GM18867 (cell line): ENCODE data around the gene TALDO1.

Experiments
- ATAC-seq: cut with Tn5 transposase; IDR thresholded peaks from one replicate; pipeline ENCODE4 v1.9.1; 2021; ENCODE audit warnings: mild to moderate bottlenecking, moderate library complexity; ENCODE audit not compliant: unreplicated experiment

Gene TALDO1

DNA sequence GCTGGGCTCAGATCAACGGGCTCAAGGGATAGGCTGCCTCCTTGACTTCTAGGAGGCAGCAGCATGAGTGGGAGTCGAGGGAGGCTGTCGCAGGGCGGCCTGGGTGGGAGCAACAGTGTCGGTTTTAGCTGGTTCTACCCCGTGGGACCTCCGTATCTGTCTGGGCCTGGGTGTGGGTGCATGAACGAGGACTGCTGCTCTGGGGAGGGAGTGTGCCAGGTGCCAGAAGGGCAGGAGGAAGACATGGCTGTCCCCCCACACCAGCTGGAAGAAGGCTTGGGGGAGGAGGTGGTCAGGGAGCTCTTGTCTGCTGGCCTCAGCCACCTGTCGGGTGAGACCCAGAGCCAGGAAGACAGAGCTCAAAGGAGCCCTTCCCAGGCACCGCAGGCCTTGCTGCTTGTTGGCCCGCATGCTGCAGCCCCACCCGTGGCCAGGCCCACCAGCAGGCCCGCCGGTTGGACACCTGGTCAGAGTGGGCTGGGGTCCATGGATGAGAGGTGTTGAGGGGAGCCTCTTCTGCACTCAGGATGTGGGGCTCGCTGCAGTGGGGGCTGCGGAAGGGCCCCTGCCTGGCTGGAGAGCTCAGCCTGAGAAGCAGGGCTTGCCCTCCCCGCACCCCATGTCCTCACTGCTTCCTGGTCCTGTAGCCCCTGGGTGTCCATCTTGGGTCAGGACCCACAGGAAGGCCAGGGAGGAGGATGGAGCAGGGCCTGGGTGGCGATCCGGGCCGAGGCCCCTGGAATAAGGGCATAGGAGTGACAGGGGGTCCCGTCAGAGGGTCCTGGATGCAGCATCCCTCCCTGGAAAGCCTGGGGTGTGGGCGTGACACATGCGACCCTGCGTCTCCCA is 39.2 kb downstream of the TALDO1 start:
- ATAC-seq, result no peak

DNA sequence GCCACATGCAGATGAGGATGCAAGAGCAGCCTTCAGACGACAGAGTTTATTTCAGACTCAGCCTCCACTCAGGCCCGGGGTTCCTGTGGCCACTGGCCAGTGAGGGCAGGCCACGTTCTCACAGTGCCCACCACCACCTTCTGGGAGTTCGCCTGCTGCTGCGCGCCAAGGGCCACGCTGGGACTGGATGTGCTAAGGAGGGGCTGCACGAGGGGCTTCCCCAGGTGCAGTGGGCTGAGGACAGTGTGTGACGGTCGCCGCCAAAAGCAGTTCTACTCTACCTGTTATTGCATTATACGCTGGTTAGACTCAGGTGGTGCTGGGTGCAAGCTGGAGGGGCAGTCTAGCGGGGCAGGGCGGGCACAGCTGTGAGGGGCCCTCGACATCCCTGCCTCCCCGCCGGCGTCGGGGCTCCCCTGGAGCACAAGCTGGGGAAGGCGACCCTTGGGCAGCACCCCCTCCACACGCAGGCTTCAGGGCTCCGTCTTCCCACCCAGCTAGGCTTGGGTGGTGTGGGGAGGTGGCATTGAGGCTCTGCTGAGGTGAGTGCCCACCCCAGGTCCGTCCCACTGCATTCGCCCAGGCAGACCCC is 39.9 kb downstream of the TALDO1 start:
- no peak for ATAC-seq

DNA sequence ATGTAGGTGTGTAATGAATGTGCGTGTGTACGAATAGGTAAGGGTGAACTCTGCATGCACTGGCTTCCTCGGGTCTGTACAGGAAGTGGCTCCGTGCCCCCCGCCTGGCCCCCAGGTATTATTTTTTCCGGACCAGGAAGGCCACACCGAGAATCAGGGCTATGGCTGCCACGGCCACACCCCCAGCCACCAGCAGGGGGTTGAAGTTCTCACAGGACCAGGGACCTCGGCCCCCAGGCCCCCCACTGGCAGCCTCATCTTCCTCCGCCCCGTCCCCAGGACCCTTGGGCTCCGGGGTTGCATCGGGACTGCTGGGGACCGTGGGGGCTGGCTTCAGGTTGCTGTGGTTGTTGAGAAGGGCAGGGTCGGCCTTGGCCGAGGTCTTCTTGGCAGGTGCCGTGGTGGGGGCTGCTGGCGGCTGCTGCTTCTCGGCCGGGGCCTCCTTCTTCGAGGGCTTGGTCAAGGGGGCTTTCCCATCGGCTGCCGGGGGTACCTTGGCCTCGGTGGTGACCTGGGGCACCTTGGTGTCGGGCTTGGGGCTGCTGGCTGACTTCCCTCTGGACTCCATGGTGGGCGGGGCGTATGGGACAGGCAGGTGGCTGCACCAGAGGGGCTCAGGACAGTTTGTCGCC is 40.9 kb downstream of the TALDO1 start:
- no peak for ATAC-seq

DNA sequence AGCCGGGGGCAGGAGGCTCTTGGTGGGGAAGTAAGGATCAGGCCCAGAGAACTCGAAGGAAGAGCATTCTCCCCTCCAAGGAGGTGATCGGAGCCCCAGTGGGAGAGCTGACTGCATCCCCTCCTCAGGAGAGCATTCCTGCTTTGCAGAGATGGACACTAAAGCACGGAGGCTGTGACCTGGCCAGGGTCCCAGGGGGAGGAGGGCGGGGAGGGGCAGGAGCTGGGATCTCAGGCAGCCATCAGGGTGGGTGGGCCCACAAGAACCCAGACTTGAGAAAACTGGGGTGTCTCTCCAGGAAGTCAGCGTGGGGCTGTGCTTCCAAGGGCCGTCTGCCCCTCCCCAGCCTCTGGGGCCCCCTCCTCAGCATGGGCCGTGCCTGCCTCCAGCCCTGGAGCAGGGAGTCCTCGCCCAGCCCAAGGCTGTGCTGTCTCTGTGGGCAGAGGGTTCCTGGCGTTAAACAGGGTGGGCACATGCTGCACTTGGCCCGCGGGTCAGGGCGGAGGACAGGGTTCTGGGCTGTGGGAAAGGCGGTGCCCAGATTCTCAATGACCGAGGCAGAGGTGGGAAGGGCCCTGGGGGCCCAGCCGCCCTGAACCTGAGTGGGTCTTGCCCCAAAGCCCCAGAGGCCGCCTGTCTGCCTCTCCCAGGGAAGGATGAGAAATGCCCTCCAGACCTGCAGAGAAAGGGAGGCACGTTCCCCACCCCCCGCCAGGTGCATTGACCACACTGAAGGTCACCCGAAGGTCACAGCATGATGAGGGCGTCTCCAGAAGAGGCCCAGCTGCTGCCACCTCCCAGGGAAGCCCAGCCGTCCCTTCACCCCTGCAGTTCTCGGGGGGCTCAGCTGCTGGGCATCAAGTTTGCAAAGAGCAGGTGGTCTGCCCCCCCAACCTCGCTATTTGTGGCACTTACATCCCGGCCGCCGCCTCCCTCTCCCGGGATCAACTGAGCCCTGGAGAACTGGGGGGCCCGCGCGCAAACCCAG is 42.0 kb downstream of the TALDO1 start:
- no peak for ATAC-seq

DNA sequence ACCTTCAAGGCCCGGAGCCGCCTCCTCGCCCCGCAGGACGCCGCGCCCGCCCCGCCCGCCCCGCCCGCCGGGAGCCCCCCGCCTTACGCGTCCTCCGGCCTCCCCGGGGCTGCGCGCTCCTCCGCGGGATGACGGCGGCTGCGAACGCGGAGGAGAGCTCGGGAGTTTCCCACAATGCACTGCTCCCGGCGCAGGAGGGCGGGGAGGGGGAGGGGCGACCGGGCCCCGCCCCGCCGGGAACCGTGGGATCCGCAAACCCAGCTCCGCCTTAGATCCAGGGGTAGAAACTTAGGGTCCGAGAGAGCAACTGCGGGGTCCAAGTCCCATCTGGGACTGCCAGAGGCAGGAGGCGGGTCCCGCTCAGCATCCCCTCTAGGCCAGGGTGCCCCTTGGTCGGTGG is 42.7 kb downstream of the TALDO1 start, which contains the start of gene CEND1:
Gene CEND1 (minus strand): TSS at position 148 of the 400 bp plus-strand sequence. CDS start 1,514 bp downstream, outside the sequence.
- no peak for ATAC-seq

DNA sequence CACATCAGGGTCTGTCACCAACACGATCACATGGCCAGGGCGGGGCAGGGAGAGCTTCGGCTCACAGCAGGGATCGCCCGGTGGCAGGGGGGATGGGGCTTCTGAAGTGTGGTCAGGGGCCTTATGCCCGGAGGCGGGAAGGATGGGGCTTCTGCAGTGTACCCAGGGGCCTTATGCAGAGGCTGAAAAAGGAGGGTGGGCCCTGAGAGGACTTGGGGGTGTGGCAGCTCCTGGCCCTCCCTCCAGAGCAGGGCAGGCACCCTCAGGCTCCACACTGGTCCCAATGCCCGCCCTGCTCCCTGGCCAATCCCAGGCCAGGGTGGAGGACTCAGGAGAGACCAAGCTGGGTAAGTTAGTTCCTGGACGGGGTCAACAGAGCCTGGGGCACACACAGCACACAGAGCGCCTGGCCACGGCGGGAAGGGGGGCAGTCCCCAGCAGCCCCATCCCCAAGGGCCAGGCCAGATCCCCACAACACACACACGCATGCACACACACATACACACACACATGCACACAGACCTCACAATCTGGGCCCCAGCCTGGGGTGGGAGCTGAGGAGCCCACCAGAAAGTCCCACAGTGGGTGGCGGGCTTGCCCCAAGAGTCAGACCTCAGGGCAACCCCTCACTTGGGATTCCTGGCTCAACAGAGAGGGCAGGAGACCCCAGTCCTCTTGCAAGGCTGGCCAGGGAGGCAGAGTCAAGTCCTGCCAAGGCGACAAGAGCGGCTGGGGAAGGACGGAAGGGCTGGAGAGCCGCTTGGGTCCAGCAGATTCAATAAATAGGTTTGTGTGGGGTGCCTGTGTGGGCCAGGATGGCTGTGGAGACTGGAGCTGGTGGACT is 43.7 kb downstream of the TALDO1 start:
- ATAC-seq, result no peak

DNA sequence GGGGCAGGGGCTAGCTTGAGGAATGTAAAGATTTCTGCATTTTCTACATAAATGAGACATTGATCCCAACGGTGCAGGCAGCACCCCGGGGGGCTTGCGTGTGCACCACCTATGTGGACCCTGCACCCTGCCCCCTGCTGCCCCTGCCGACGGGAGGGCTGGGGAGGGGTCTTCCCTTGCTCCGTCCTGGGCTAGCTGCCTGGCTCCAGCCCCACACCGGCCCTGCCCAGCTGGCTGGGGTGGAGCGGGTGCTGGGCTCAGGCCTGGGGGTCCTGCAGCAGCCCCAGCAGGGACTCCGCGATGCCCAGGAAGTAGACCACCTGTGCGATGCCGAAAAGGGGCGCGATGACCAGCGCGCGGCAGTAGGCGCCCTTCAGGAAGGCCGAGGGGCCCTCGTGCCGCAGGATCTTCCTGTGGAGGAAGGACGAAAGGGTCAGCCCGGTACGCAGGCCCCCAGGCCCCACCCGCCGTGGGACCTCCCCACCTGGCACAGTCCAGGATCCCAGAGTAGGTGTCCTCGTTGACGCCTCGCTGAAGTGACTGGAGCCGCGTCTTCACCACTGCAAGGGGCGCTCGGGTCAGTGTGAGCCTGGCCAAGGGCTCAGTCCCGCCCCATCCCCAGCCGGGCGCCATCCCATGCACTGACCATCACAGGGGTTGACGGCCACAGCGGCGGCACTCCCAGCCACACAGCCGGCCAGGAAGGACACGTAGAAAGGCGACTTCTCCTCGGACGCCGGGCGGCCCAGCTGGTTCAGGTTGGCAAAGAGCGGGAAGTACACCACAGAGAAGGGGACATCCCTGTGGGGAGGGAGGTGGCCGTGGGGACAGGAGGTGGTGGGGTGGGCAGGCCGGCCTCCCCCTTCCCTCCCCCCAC is 44.6 kb downstream of the TALDO1 start:
- no peak for ATAC-seq

DNA sequence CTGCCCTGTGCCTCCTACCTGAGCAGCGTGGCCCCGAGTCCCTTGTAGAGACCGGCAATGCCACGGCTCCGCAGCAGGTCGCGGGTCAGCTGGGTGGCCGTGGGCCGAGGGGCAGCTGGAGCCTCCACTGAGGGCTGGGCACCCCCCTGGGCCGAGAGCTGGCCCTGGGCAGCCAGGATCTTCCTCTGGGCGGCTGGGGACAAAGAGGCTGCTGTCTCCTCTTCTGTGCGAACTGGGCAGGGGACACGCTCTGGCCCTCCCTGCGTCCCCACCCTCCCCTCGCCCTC is 45.2 kb downstream of the TALDO1 start:
- no peak for ATAC-seq

DNA sequence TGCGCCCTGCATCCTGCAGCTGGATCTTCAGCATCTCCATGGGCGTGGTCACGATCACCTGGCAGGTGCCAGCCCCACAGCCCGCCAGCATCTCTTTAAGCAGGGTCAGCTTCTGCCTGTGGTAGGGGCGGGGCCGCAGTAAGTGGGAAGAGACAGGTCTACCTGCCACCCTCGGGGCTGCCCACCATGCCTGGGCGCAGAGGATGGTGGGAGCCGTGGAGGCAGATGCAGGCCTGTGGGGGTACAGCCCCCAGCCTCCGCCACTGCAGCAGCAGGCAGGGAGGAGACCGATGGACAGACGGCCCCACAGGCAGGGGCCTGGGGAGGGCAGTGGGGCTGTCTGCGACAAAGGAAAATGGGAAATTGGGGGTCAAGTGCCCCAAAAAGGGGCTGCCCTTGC is 45.6 kb downstream of the TALDO1 start:
- ATAC-seq, result no peak

DNA sequence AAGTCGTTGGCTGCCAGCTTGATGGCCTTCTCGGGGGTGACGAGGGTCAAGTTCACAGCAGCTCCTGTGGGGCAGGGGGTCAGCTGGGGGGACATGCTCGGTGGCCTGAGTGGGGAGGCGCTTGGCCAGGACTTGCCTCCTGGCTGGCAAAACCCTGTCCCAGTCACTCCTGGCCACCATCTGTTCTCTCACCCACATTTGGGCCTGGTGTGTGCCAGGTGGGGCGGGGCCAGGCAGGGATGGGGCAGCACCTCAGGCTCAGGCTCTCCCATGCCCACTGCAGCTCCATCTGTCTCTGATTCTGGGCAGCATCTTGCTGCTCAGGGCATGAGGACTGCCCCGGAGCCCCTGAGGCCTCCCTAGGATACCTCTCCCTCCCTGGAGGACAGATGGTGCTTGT is 46.3 kb downstream of the TALDO1 start:
- ATAC-seq, result no peak

DNA sequence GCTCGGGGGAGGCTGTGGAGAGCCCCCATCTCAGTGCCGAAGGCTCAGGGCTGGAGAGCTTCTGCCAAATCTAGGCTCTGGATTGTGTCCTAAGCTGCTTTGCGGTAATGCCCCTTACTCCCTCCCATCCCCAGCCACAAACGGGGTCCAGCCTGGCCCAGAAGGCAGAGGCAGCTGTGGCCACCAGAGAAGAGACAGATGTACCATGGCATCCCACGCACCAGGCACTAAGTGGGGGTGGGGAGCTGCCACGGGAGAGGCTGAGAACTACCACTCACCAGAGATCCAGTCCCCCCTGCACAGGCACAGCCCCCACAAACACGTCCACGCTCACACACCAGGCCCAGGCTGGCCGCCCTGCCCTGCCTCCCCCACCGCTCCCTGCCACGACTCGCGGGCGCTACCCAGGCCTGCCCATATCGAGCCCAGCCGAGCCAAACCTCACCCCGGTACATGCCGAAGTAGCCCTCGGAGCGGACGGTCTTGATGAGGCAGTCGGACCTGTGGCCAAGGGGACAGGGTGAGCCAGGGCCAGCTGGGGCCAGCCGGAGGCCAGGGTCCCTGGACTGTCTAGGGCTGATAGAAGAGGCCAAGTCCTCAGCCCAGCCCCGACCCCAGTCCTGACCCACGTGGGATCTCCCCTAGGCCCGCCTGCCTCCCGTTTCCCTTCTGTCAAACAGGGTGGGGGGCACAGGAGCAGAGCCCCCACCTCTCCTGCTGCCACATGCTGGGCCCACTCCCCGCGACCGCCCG is 46.9 kb downstream of the TALDO1 start:
- no peak for ATAC-seq

DNA sequence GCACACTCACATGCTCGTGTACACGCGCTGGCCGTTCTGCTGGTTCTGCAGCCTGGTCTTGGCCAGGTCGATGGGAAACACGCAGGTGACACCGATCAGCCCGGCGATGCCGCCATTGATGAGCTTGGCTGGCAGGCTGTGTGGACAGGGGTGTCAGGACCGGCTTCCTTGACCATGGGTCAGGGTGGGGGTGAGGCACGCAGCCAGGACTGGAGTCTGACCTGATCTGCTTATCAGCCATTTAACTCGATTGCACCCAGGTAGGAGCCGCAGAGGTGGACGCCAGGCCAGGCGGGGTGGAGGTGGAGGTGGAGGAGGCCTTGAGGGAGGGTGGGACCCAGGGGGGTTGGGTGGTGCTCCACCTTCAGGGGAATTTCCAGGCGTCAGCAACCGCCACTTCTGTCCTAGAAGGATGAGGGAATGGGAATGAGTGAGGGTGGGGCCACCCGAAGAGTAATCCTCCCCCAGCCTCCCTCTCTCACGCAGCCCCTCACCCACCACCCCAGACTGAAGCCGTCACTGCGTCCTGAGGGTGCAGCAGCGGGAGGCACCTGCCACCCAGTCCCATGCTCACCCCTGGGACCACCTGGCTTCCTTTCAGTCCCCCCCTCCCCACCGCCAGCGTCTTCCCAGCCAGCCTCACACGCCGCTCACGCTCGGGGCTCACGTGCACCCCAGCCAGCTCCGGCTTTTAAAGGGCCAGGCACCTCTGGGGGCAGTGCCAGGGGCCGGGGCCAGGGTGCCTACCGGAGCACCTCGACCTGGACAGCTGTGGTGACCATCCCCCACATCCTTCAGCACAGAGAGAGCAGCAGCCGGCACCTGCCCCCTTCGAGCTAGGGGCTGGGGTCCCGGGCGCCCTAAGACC is 47.7 kb downstream of the TALDO1 start:
- ATAC-seq, result no peak

DNA sequence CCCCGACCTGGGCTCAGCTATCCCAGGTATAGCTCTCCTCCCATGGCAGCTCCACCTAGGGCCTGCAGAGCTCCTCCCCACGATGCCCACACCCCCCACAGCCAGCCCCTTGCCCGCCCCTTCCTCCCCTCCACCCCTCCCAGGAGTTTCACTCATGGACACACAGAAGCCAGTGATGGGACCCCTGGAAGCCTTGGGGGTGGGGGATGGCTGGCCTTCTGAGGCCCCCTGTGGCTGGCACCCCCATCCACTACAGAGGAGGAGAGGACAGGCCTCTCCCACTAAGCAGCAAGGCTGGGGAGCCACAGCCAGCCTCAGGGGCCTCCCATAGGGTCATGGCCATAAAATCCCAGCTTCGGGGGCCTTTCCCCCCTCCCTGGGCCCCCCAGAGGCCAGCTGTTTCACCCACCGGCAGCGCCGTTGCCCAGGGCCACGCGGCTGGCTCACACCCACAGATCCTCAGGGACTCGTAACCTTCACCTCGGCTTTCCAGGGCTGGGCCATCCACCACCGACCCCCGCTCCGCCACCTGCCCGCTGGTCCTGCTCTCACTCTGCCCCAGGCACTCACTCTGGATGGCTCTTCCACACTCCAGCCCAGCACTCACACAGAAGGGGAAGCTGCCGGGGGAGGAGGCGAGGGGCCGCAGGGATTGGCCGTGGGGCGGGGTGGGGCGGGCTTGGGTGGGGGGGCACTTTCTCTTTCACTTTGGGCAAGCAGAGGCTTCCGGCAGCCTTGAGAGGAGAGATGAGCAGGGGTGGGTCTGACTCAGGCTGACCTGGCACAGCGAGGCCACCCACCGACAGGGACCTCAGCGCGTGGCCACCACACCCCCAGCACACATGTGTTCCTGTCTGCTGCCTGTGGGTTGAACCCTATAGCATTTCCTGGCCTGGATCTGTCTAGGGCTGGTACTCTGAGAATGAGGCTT is 48.6 kb downstream of the TALDO1 start:
- ATAC-seq, result peak; percentile 23

DNA sequence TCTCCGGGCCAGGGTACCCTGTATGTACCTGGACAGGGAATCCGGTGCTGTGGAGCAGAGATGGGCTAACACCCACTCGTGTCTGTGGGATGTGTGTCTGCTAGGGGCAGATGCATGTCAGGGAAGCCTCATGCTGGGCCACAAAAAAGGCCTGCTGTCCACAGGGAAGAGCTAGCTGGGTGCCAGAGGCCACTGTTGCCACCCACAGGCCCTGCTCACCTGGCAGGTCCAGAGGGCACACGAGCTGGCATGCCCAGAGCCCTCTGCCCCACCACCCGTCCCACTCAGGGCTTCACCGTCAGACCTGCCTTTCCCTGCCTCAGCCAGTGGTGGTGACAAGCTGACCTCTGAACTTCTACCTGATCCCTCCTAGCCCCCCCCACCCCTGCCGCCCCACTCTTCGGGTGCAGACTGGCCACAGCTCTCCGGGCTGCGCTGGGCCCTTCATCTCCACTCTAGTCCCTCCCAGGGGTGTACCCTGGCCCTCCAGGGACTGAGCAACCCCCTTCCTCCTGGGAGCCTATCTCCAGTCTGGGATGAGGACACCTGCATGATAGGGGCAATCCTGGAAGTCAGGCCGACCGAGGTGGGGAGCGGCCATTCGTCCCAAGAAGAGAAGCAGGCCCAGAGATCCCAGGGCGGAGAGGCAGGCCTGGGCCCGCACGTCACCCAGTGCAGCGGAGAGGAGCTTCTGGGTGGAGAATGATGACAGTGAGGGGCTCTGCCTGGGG is 49.5 kb downstream of the TALDO1 start:
- ATAC-seq, result no peak

DNA sequence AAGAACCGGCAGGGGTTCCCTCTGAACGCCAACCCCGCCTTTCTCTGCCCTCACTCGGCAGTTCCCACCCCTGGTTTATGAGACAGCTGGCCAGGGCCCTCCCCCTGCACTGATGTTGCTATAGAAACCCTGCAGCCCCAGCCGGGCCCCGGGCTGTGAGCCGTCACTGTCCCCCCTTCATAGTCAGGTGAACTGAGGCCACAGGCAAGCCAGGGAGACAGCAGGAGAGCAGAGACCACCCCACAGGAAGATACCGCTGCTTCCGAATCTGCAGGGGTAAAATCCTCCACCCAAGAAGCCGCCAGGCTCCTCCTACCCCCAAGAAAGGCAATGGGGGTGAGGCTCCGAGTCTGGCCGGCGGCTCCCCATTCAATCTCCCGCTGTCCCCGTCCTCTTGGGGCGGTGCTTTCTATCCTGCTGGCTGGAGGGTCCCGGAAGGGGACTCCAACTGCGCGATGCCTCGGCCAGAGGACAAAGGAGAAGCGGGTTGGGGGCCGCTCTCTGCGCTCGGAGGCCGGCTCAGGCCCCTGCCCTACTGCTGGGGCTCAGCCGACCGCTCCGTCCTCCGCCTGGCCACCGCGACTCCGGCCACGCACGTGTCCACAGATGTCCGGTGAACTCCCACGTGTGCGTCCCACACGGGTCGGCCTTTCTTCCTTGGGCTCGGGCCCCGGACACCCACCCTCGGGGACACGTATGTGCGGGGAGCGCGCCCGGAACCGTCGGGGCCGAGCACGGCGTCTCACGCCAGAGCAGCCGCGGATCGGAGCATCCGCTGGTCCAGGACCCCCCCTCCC is 50.2 kb downstream of the TALDO1 start:
- ATAC-seq, result peak; percentile 36
